Measurements from ENCODE around the gene ALOX5AP.

DNA sequence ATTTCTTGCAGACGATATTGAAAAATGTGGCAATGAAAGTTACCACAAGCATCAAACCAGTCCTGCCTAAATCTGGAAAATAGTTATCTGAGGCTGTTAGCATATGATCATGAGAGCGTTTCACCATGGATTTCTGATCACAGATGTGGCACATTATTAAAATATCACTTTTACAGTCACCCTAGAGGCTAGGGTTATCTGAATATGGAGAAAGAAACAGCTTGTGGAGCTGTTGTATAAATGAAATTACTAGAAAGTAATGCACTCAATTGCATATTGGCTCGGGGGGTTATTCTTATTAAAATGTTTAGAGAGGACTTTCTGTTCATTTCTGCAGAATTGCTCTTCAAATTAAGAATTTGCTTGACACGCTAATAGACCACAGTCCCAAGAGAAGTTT, 35.6 kb downstream of the ALOX5AP start:
- TF ChIP-seq, protein P1, sequence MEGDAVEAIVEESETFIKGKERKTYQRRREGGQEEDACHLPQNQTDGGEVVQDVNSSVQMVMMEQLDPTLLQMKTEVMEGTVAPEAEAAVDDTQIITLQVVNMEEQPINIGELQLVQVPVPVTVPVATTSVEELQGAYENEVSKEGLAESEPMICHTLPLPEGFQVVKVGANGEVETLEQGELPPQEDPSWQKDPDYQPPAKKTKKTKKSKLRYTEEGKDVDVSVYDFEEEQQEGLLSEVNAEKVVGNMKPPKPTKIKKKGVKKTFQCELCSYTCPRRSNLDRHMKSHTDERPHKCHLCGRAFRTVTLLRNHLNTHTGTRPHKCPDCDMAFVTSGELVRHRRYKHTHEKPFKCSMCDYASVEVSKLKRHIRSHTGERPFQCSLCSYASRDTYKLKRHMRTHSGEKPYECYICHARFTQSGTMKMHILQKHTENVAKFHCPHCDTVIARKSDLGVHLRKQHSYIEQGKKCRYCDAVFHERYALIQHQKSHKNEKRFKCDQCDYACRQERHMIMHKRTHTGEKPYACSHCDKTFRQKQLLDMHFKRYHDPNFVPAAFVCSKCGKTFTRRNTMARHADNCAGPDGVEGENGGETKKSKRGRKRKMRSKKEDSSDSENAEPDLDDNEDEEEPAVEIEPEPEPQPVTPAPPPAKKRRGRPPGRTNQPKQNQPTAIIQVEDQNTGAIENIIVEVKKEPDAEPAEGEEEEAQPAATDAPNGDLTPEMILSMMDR (IDR thresholded peaks at IDR 0.05) = no peak
- no peak for TF ChIP-seq POLR2A (IDR thresholded peaks at IDR 0.05; ENCODE audit: low read length)
- no peak for TF ChIP-seq EP300 (IDR thresholded peaks at IDR 0.05)
- no peak for TF ChIP-seq KDM1A (IDR thresholded peaks at IDR 0.05; ENCODE audit: low read depth)
- TF ChIP-seq BHLHE40 (IDR thresholded peaks at IDR 0.05; ENCODE audit: low read depth, low read length) = no peak
- TF ChIP-seq, protein P2, sequence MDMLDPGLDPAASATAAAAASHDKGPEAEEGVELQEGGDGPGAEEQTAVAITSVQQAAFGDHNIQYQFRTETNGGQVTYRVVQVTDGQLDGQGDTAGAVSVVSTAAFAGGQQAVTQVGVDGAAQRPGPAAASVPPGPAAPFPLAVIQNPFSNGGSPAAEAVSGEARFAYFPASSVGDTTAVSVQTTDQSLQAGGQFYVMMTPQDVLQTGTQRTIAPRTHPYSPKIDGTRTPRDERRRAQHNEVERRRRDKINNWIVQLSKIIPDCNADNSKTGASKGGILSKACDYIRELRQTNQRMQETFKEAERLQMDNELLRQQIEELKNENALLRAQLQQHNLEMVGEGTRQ (IDR thresholded peaks at IDR 0.05) = no peak
- TF ChIP-seq, protein P3, sequence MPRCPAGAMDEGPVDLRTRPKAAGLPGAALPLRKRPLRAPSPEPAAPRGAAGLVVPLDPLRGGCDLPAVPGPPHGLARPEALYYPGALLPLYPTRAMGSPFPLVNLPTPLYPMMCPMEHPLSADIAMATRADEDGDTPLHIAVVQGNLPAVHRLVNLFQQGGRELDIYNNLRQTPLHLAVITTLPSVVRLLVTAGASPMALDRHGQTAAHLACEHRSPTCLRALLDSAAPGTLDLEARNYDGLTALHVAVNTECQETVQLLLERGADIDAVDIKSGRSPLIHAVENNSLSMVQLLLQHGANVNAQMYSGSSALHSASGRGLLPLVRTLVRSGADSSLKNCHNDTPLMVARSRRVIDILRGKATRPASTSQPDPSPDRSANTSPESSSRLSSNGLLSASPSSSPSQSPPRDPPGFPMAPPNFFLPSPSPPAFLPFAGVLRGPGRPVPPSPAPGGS (IDR thresholded peaks at IDR 0.05) = no peak
- no peak for TF ChIP-seq ESRRA (IDR thresholded peaks at IDR 0.05; ENCODE audit: borderline replicate concordance, low read length)
- TF ChIP-seq CBX8 (IDR thresholded peaks at IDR 0.05) = no peak
- TF ChIP-seq KDM5A (IDR thresholded peaks at IDR 0.05) = no peak
- TF ChIP-seq RAD21 (conservative IDR thresholded peaks at IDR 0.05 in 1 of 2, IDR thresholded peaks at IDR 0.05 in 1 of 2) = no peak
- TF ChIP-seq, protein P4, sequence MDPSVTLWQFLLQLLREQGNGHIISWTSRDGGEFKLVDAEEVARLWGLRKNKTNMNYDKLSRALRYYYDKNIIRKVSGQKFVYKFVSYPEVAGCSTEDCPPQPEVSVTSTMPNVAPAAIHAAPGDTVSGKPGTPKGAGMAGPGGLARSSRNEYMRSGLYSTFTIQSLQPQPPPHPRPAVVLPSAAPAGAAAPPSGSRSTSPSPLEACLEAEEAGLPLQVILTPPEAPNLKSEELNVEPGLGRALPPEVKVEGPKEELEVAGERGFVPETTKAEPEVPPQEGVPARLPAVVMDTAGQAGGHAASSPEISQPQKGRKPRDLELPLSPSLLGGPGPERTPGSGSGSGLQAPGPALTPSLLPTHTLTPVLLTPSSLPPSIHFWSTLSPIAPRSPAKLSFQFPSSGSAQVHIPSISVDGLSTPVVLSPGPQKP (IDR thresholded peaks at IDR 0.05; ENCODE audit: low read depth, low read length) = no peak
- TF ChIP-seq, protein P5, sequence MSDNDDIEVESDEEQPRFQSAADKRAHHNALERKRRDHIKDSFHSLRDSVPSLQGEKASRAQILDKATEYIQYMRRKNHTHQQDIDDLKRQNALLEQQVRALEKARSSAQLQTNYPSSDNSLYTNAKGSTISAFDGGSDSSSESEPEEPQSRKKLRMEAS (IDR thresholded peaks at IDR 0.05) = no peak

Data from A549 (cell line).